K562 (cell line): ENCODE data around the gene KCTD21. TPM values are rescaled to one million over a fixed set of nuclear protein-coding genes. Genes with fewer than 3 reads are reported as not detected.

Experiments
- ATAC-seq: fragments of 200-7000 bp; cut with Tn5 transposase; 3 replicates; pipeline ENCODE4 v1.9.1; 2020; ENCODE audit warnings: moderate library complexity
- BruUV-seq: library from RNA; stranded (reverse); fragments of 400-500 nt; replicated peaks from 2 replicates; lab custom pipeline; 2021; lab: Mats Ljungman, UMichigan
- CTCF ChIA-PET: fragments of 300-600 bp; formaldehyde crosslinking; extraction: SDS; loops from one replicate; lab custom pipeline; 2021; ENCODE audit warnings: low intra/inter-chr PET ratio; lab: Yijun Ruan, JAX
- POLR2A ChIA-PET: fragments of 300-600, 350-650 bp; sonication (Branson Sonifier 250); formaldehyde crosslinking; extraction: SDS; loops from one replicate; lab custom pipeline; 2021; ENCODE audit warnings: antibody characterized with exemption, inconsistent platforms; lab: Yijun Ruan, JAX
- DNase-seq, 4 experiments: peaks; one replicate each; pipeline versions ENCODE4 v3.0.0 to v3.0.0-alpha.2; 2011 to 2018; ENCODE audit warnings: low spot score in 3 of 4, mixed read lengths in 3 of 4; ENCODE audit errors: extremely low read depth in 1 of 4
- FAIRE-seq: peaks from 2 replicates; lab custom pipeline; 2011; peaks lifted over from hg19 to GRCh38; lab: Jason Lieb, UNC
- H2AFZ ChIP-seq: 2 replicates; pipeline ENCODE4 v1.6.0; 2011; ENCODE audit warnings: low read depth, low read length, control low read depth, inconsistent platforms
- H3K27ac ChIP-seq: fragments of 200-600 bp; 3 replicates; pipeline ENCODE4 v1.8.0; 2011; ENCODE audit warnings: low read depth, mild to moderate bottlenecking, control low read depth, inconsistent platforms, low read length, moderate library complexity, mixed read lengths; ENCODE audit errors: extremely low read depth
- H3K27me3 ChIP-seq, 2 experiments: fragments of 300-600 bp in 1 of 2; 2 replicates in 1 of 2; 3 replicates in 1 of 2; pipeline versions ENCODE4 v1.6.0 to v1.8.0; 2011; ENCODE audit warnings: inconsistent platforms in 2 of 2, low read length in 2 of 2, mild to moderate bottlenecking in 1 of 2, mixed read lengths in 1 of 2, moderate library complexity in 1 of 2; ENCODE audit not compliant: control insufficient read depth in 2 of 2, insufficient read depth in 2 of 2
- H3K36me3 ChIP-seq: fragments of 300-600 bp; 3 replicates; pipeline ENCODE4 v1.8.0; 2011; ENCODE audit warnings: mild to moderate bottlenecking, low read length, inconsistent platforms; ENCODE audit not compliant: control insufficient read depth, insufficient read depth
- H3K4me1 ChIP-seq, 2 experiments: fragments of 200-600 bp in 1 of 2; replicated peaks in 1 of 2; 2 replicates in 1 of 2; 3 replicates in 1 of 2; pipeline versions ENCODE4 v1.5.1 to v1.8.0; 2011; ENCODE audit warnings: inconsistent platforms in 2 of 2, low read length in 2 of 2, mild to moderate bottlenecking in 1 of 2, mixed read lengths in 1 of 2, moderate library complexity in 1 of 2; ENCODE audit not compliant: control insufficient read depth in 2 of 2, insufficient read depth in 2 of 2
- H3K4me2 ChIP-seq: 2 replicates; pipeline ENCODE4 v1.6.1; 2011; ENCODE audit warnings: low read length, control low read depth, inconsistent platforms, mixed read lengths; ENCODE audit not compliant: insufficient read depth
- H3K4me3 ChIP-seq: fragments of 200-600 bp; sonication (generic), shearing (Covaris generic); 2 replicates; pipeline ENCODE4 v1.5.1; 2016; ENCODE audit warnings: control low read depth, inconsistent platforms
- H3K79me2 ChIP-seq: fragments of 200-600 bp; 3 replicates; pipeline ENCODE4 v1.8.0; 2011; ENCODE audit warnings: low read length, inconsistent platforms; ENCODE audit not compliant: control insufficient read depth, insufficient read depth
- H3K9ac ChIP-seq, 2 experiments: 2 replicates each; pipeline versions ENCODE4 v1.6.0 to v1.6.1; 2011; ENCODE audit warnings: low read depth in 2 of 2, low read length in 2 of 2, control low read depth in 1 of 2, inconsistent platforms in 1 of 2, mild to moderate bottlenecking in 1 of 2, mixed read lengths in 1 of 2; ENCODE audit not compliant: insufficient read depth in 1 of 2
- H3K9me1 ChIP-seq: one replicate; pipeline ENCODE4 v1.6.0; 2011; ENCODE audit warnings: inconsistent platforms, mild to moderate bottlenecking, low read length, moderate library complexity; ENCODE audit not compliant: control insufficient read depth, insufficient read depth
- H3K9me3 ChIP-seq: replicated peaks from 2 replicates; pipeline ENCODE4 v1.5.1; 2011; ENCODE audit warnings: low read depth, low read length, inconsistent platforms; ENCODE audit not compliant: control insufficient read depth, insufficient read depth
- H4K20me1 ChIP-seq: replicated peaks from 2 replicates; pipeline ENCODE4 v1.6.1; 2011; ENCODE audit warnings: low read length, inconsistent platforms, mixed read lengths; ENCODE audit not compliant: control insufficient read depth, insufficient read depth
- BRF2 ChIP-seq: IDR thresholded peaks from 3 replicates; pipeline ENCODE4 v1.6.1; 2011; ENCODE audit warnings: borderline replicate concordance, mild to moderate bottlenecking; ENCODE audit not compliant: insufficient read length, insufficient read depth
- KAT7 ChIP-seq: sonication (generic); formaldehyde crosslinking; IDR thresholded peaks from 2 replicates; pipeline ENCODE4 v1.8.0; 2022; ENCODE audit warnings: missing genetic modification reagents, mild to moderate bottlenecking, borderline replicate concordance
- RBM17 ChIP-seq: fragments of 200-400 bp; formaldehyde crosslinking; IDR thresholded peaks from 2 replicates; pipeline ENCODE4 v1.6.1; 2017; ENCODE audit warnings: low read depth, mild to moderate bottlenecking, low read length, borderline replicate concordance
- SLC30A9 ChIP-seq: fragments of 250-450 bp; sonication (Bioruptor Pico); IDR thresholded peaks from 2 replicates; pipeline ENCODE4 v1.8.0; 2022; ENCODE audit warnings: mild to moderate bottlenecking, moderate library complexity
- SMAD2 ChIP-seq: fragments of 150-350 bp; IDR thresholded peaks from 2 replicates; pipeline ENCODE4 v1.6.1; 2014; ENCODE audit warnings: low read depth, mild to moderate bottlenecking, low read length
- TEAD1 ChIP-seq, 2 experiments: fragments of 450-650 bp in 1 of 2; sonication (generic) in 1 of 2; formaldehyde crosslinking; IDR thresholded peaks; 2 replicates each; pipeline versions ENCODE4 v1.4.0 to v1.8.0; 2020 to 2022; ENCODE audit warnings: mild to moderate bottlenecking in 2 of 2, missing genetic modification reagents in 1 of 2
- ZNF436 ChIP-seq: fragments of 250-450, 450-650 bp; sonication (Bioruptor Pico); formaldehyde crosslinking; IDR thresholded peaks from 2 replicates; pipeline ENCODE4 v1.7.0; 2020; ENCODE audit warnings: mild to moderate bottlenecking
- ZNF655 ChIP-seq: fragments of 250-450 bp; sonication (Bioruptor Pico); IDR thresholded peaks from 2 replicates; pipeline ENCODE4 v1.5.0; 2021
- ZNF766 ChIP-seq: fragments of 200-800 bp; sonication (Bioruptor generic); conservative IDR thresholded peaks from 2 replicates; pipeline ENCODE4 v1.6.1; 2016; ENCODE audit warnings: missing genetic modification characterization, missing compliant biosample characterization
- ZNF830 ChIP-seq: fragments of 250-450 bp; sonication (Bioruptor Pico); IDR thresholded peaks from 2 replicates; pipeline ENCODE4 v1.5.0; 2021; ENCODE audit warnings: mild to moderate bottlenecking
- WGBS: fragments of 100-300 bp; shearing (Covaris generic); methylation state at CpG from one replicate; pipeline ENCODE4 v1.1.6; 2016; ENCODE audit warnings: low coverage, mixed read lengths; ENCODE audit not compliant: insufficient coverage; ENCODE audit errors: missing lambda C conversion rate; 5-methylcytosine and 5-hydroxymethylcytosine counted together
- in situ Hi-C: fragments of 300-500 bp; cut with MboI; formaldehyde crosslinking; loops from 4 replicates; pipeline ENCODE4 v1.15.0; 2018; ENCODE audit warnings: inconsistent platforms, mixed read lengths
- intact Hi-C: fragments of 100-400 bp; cut with micrococcal nuclease; formaldehyde crosslinking; loops from 2 replicates; pipeline ENCODE4 v1.14.2; 2022
- polyA plus RNA-seq, 8 experiments: library from polyadenylated mRNA; depleted of rRNA in 4 of 8; stranded (reverse) in 5 of 8; unstranded in 3 of 8; fragments of >200 nt; fragmentation: Nextera tagmentation in 2 of 8; fragmentation: Illumina TruSeq in 1 of 8; extraction: Ambion mirVana in 2 of 8; extraction: Trizol in 1 of 8; gene quantifications; 2 replicates each; pipeline versions ENCODE4 v1.2.1 to v1.2.3, GENCODE V29; 2011 to 2014; ENCODE audit warnings: inconsistent platforms in 1 of 8, missing spikeins in 1 of 8
- total RNA-seq, 7 experiments: library from RNA; depleted of rRNA in 6 of 7; stranded (reverse); fragments of >200 nt in 6 of 7; fragmentation: Illumina TruSeq in 2 of 7; extraction: Trizol in 2 of 7; gene quantifications; 2 replicates each; pipeline versions ENCODE4 v1.2.1 to v1.2.3, GENCODE V29; 2011 to 2021; ENCODE audit warnings: low replicate concordance in 1 of 7
- TF ChIP-seq, protein P1 (sequence below): fragments of 250-450 bp; sonication (Bioruptor Pico); IDR thresholded peaks from 2 replicates; pipeline ENCODE4 v1.4.0; 2020; ENCODE audit warnings: borderline replicate concordance

KCTD21 gene
- total and polyA plus RNA-seq, 9 of the 15 experiments (the other 6 are each of a cell fraction or from before 2014, with no cell fraction given), result 0.34 to 5.4 (median 1.9) TPM

GRCh38 chr11:78170413-78170812 lies 18.0 kb downstream of the KCTD21 start:
- no peaks in the 10 kb centered on the region for H3K9me1 ChIP-seq
- no peak for ATAC-seq
- no peak for TF ChIP-seq KAT7 (CRISPR knock-in tag)
- TF ChIP-seq SMAD2, result no peak
- no peak for TF ChIP-seq ZNF830 (CRISPR knock-in tag)
- no peak for TF ChIP-seq RBM17
- no peak for TF ChIP-seq ZNF766 (CRISPR knock-in tag)
- no peak for TF ChIP-seq BRF2
- TF ChIP-seq ZNF655 (CRISPR knock-in tag), result no peak
- no peak for TF ChIP-seq ZNF436 (CRISPR knock-in tag)
- no peak for TF ChIP-seq TEAD1 (CRISPR knock-in tag; IDR thresholded peaks at IDR 0.05)
- no peak for TF ChIP-seq SLC30A9 (CRISPR knock-in tag)
- TF ChIP-seq, protein P1, sequence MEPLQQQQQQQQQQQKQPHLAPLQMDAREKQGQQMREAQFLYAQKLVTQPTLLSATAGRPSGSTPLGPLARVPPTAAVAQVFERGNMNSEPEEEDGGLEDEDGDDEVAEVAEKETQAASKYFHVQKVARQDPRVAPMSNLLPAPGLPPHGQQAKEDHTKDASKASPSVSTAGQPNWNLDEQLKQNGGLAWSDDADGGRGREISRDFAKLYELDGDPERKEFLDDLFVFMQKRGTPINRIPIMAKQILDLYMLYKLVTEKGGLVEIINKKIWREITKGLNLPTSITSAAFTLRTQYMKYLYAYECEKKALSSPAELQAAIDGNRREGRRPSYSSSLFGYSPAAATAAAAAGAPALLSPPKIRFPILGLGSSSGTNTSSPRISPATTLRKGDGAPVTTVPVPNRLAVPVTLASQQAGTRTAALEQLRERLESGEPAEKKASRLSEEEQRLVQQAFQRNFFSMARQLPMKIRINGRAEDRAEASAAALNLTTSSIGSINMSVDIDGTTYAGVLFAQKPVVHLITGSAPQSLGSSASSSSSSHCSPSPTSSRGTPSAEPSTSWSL (CRISPR knock-in tag), result no peak
- DNase-seq, result no peak
- H3K79me2 ChIP-seq, result no peaks in the 10 kb centered on the region
- in situ Hi-C loops (no loop called here), intact Hi-C loops (no loop called here)
- H2AFZ ChIP-seq, result no peak overlapping the region
- peaks cover 9 to 22% of the 10 kb centered on the region in 2 experiments; a peak in 4 of 5 replicates for H3K4me1 ChIP-seq
- no peak overlapping the region for H3K27ac ChIP-seq
- ChIA-PET POLR2A (interaction anchor here (2.8 kb wide), 1 partner anchor 11 kb away, joined by 8 read pairs; no protein-coding TSS in a partner anchor), CTCF (no interaction called here)
- no peaks in the 10 kb centered on the region for H3K36me3 ChIP-seq
- FAIRE-seq, result no peak
- no TSS peak for BruUV-seq
- H3K4me3 ChIP-seq, result no peak overlapping the region
- no peak overlapping the region for H3K9ac ChIP-seq
- no peak overlapping the region for H3K4me2 ChIP-seq
- 73% methylated on average over 10 of the region's 11 CpGs for WGBS
- no peaks in the 10 kb centered on the region for H3K9me3 ChIP-seq
- H3K27me3 ChIP-seq, result no peaks in the 10 kb centered on the region
- H4K20me1 ChIP-seq, result no peaks in the 10 kb centered on the region
